A549 (cell line): ENCODE measurements around the gene KRT37.

Experiments used
- CEBPB ChIP-seq, 2 experiments: fragments of >200 bp in 1 of 2; sonication (Bioruptor Twin) in 1 of 2; formaldehyde crosslinking in 1 of 2; IDR thresholded peaks; 2 replicates each; pipeline ENCODE4 v1.6.1; 2012 to 2016
- CHD4 ChIP-seq: fragments of 200-600 bp; sonication (generic); IDR thresholded peaks from 2 replicates; pipeline ENCODE4 v1.6.1; 2016; ENCODE audit warnings: antibody characterized with exemption, mild to moderate bottlenecking, borderline replicate concordance
- E2F6 ChIP-seq: IDR thresholded peaks from 2 replicates; pipeline ENCODE4 v1.6.1; 2012; ENCODE audit warnings: low read depth, borderline replicate concordance
- ESRRA ChIP-seq: fragments of 150-350 bp; IDR thresholded peaks from 2 replicates; pipeline ENCODE4 v1.6.1; 2014; ENCODE audit warnings: mild to moderate bottlenecking, low read length, borderline replicate concordance
- HOXA7 ChIP-seq: fragments of 250-450 bp; sonication (Bioruptor Pico); IDR thresholded peaks from 2 replicates; pipeline ENCODE4 v1.5.0; 2020; ENCODE audit warnings: mild to moderate bottlenecking, moderate library complexity
- MAZ ChIP-seq: fragments of 150-350 bp; IDR thresholded peaks from 2 replicates; pipeline ENCODE4 v1.6.1; 2014; ENCODE audit warnings: antibody characterized with exemption, low read depth, low read length, borderline replicate concordance
- MYC ChIP-seq: IDR thresholded peaks from 2 replicates; pipeline ENCODE4 v1.6.1; 2012; ENCODE audit warnings: mild to moderate bottlenecking, inconsistent platforms, low read length, improper control_type of control experiment, borderline replicate concordance
- POLR2A ChIP-seq: IDR thresholded peaks from 2 replicates; pipeline ENCODE4 v1.6.1; 2012; ENCODE audit warnings: mild to moderate bottlenecking, low read length
- RCOR1 ChIP-seq: fragments of 150-350 bp; IDR thresholded peaks from 2 replicates; pipeline ENCODE4 v1.6.1; 2014; ENCODE audit warnings: antibody characterized with exemption, low read length, low read depth
- TF ChIP-seq, protein P1 (sequence below): fragments of >200 bp; sonication (Bioruptor Twin); formaldehyde crosslinking; IDR thresholded peaks from 3 replicates; pipeline ENCODE4 v1.5.1; 2016

GRCh38 chr17:41393294-41393693 is 31.1 kb downstream of the KRT37 start:
- no peak for TF ChIP-seq POLR2A
- TF ChIP-seq E2F6: no peak
- TF ChIP-seq, protein P1, sequence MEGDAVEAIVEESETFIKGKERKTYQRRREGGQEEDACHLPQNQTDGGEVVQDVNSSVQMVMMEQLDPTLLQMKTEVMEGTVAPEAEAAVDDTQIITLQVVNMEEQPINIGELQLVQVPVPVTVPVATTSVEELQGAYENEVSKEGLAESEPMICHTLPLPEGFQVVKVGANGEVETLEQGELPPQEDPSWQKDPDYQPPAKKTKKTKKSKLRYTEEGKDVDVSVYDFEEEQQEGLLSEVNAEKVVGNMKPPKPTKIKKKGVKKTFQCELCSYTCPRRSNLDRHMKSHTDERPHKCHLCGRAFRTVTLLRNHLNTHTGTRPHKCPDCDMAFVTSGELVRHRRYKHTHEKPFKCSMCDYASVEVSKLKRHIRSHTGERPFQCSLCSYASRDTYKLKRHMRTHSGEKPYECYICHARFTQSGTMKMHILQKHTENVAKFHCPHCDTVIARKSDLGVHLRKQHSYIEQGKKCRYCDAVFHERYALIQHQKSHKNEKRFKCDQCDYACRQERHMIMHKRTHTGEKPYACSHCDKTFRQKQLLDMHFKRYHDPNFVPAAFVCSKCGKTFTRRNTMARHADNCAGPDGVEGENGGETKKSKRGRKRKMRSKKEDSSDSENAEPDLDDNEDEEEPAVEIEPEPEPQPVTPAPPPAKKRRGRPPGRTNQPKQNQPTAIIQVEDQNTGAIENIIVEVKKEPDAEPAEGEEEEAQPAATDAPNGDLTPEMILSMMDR: no peak
- no peak for TF ChIP-seq HOXA7 (CRISPR knock-in tag)
- TF ChIP-seq CHD4: no peak
- no peak for TF ChIP-seq RCOR1
- TF ChIP-seq CEBPB (IDR thresholded peaks at IDR 0.05): no peak
- TF ChIP-seq MYC: no peak
- no peak for TF ChIP-seq MAZ
- TF ChIP-seq ESRRA: no peak
